ENCODE measurements around the gene ENDOV.

- no peak for TF ChIP-seq EZH2 (IDR thresholded peaks at IDR 0.05; ENCODE audit: borderline replicate concordance, low read depth, low read length, severe bottlenecking)
- TF ChIP-seq CTCF (IDR thresholded peaks at IDR 0.05; ENCODE audit: borderline replicate concordance, extremely low read depth, low read length, poor library complexity, severe bottlenecking): no peak
These were observed 10.2 kb downstream of the ENDOV start for GRCh38 chr17:80424878-80425765.

All from DND-41 (cell line).